Islet of Langerhans (tissue), 1 donor: ENCODE results near the gene GPD2.
"Not testable (repeated sequence)": the region's sequence is repeated elsewhere in the genome, so short reads cannot be mapped to it uniquely, and the experiment has no call there.

Experiments used
- FAIRE-seq: peaks from one replicate; lab custom pipeline; 2011; peaks lifted over from hg19 to GRCh38; lab: Jason Lieb, UNC

Gene GPD2

GRCh38 chr2:156590085-156590739 lies 154.0 kb downstream of the GPD2 start:
- FAIRE-seq, result no peak

GRCh38 chr2:156592809-156593593 lies 156.8 kb downstream of the GPD2 start:
- no peak for FAIRE-seq

- FAIRE-seq, result no peak
These were observed 157.4 kb downstream of the GPD2 start for GRCh38 chr2:156593594-156593921.

GRCh38 chr2:156598563-156598962 lies 162.4 kb downstream of the GPD2 start:
- no peak for FAIRE-seq

GRCh38 chr2:156600196-156600595 lies 164.0 kb downstream of the GPD2 start:
- FAIRE-seq, result no peak

- no peak for FAIRE-seq
These were observed 165.8 kb downstream of the GPD2 start for GRCh38 chr2:156601855-156602551.

- no peak for FAIRE-seq
These were observed 166.4 kb downstream of the GPD2 start for GRCh38 chr2:156602552-156602933.

GRCh38 chr2:156615836-156616322 lies 179.7 kb downstream of the GPD2 start:
- FAIRE-seq, result no peak

- not testable (repeated sequence) for FAIRE-seq
These were observed 181.9 kb downstream of the GPD2 start for GRCh38 chr2:156618071-156618470.

- FAIRE-seq, result no peak
These were observed 182.9 kb downstream of the GPD2 start for GRCh38 chr2:156619021-156619539.

GRCh38 chr2:156622491-156622890 lies 186.3 kb downstream of the GPD2 start:
- FAIRE-seq, result no peak

- FAIRE-seq, result no peak
These were observed 189.4 kb downstream of the GPD2 start for GRCh38 chr2:156625360-156626170.

GRCh38 chr2:156626931-156627330 lies 190.8 kb downstream of the GPD2 start:
- FAIRE-seq, result no peak

GRCh38 chr2:156630579-156631337 lies 194.6 kb downstream of the GPD2 start:
- no peak for FAIRE-seq

GRCh38 chr2:156635646-156636045 lies 199.5 kb downstream of the GPD2 start:
- no peak for FAIRE-seq
